Right ventricle myocardium inferior (tissue), 1 donor: ENCODE data around the gene GNA12. TPM values are rescaled to one million over a fixed set of nuclear protein-coding genes. Genes with fewer than 3 reads are reported as not detected.

Experiments
- ATAC-seq: fragments of 200-7000 bp; cut with Tn5 transposase; one replicate; pipeline ENCODE4 v1.9.1; 2020; ENCODE audit warnings: mild to moderate bottlenecking, moderate library complexity
- DNase-seq: peaks from one replicate; pipeline ENCODE4 v3.0.0; 2021; ENCODE audit errors: missing footprints
- intact Hi-C: fragments of 100-400 bp; cut with DNase I; formaldehyde crosslinking; loops from one replicate; pipeline ENCODE4 v1.11.0; 2022
- total RNA-seq: library from RNA; stranded (reverse); fragmentation: NEBNext Ultra II Directional; extraction: Animal tissue kit (Norgen Biotek cat#: 25700); gene quantifications from one replicate; pipeline ENCODE4 v1.2.1, GENCODE V29; 2021
- donor health status: DM: no; HTN: yes; CAD: no; lungs with severe emphysema.

The GNA12 gene
- total RNA-seq, 1 donor from 2014 or later, result 40.8 TPM

DNA sequence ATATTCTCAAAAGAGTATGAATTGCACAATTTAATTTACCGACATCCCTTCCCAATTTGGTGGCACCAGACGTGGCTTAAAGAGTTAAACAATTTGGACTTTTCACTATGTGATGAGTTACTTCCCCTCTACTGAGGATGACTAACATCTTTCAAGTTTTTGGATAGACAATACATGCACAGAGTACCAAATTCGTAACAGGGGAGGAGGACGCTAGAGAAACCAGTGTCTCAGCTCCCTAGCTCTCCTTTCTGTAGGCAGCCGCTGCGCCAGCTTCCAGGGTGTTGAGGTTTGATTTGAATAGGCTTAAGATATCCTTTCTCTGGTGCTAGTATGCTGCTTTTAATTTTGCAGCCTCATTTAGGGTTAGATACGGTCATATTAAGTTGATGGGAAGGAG lies 69.2 kb downstream of the GNA12 start:
- ATAC-seq (no peak), DNase-seq (no peak)
- intact Hi-C loops, result no loop called here

DNA sequence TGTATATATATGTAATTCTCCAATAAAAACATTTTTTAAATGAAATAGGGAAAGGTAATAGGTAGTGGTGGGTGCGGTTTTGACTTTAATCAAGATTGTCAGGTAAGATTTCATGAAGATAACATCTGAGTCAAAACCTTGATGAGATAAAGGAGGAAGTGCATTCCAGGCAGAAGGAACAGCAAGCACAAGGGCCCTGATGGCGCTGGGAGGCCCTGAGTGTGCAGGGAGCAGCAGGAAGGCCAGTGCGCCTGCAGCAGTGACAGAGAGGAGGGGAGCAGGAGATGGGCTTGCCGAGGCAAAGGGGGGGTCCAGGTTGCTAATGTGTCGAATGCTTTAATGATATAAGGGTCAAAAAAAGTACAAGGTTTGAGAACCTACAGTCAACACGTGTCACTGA lies 69.8 kb downstream of the GNA12 start:
- intact Hi-C loops, result no loop called here
- no peak for ATAC-seq
- DNase-seq, result no peak

- intact Hi-C loops, result no loop called here
- no peak for DNase-seq
- no peak for ATAC-seq
These were observed 70.5 kb downstream of the GNA12 start for GRCh38 chr7:2773608-2774007.

GRCh38 chr7:2771274-2771731 lies 72.8 kb downstream of the GNA12 start:
- DNase-seq (no peak), ATAC-seq (peak; percentile 64)
- intact Hi-C loops, result no loop called here

DNA sequence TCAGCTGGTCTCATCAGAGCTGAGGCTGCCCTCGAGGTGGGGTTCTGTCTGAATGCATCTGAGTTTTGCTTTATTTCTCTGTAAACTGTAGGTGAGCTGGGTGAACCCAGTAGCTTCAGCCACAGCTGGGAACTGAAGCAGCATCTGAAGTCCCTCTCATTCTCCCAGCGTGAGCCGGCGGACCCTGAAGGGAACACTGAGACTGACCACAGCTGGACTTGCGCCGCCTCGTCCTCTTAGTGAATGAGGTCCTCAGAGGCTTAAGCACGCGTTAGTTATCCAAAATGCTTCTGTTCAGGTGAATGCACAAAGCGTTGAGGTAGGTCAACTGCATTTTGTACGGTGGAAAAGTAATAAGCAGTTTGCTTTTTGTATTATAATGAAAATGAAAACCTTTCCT lies 79.5 kb downstream of the GNA12 start:
- DNase-seq (no peak), ATAC-seq (no peak)
- intact Hi-C loops, result loop anchor here (5.0 kb wide), 1 partner anchor 78 kb away; the partner anchor contains the start of gene GNA12

DNA sequence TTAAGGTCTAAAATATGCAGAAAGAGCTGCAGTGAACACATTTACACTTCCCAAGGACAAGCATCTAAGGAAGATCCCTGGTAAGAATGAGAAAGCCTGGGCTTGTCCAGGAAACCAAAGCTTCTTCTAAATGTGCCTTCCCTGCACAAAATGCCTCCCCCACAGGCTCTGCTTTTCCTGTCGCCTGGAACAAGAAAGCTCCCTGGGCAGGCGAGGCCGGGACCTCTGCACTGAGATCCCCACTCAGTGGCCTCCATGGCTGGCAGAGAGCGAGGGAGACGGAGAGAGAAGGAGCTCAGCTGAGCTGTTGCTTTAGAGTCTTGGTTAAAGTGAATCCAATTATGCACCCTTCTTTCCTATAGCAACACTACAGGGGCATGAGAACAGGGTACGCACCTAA lies 80.5 kb downstream of the GNA12 start:
- intact Hi-C loops, result loop anchor here (2.0 to 5.0 kb wide), 2 partner anchors 33 to 79 kb away; partner anchors contain the start of gene GNA12
- ATAC-seq, result no peak
- no peak for DNase-seq

DNA sequence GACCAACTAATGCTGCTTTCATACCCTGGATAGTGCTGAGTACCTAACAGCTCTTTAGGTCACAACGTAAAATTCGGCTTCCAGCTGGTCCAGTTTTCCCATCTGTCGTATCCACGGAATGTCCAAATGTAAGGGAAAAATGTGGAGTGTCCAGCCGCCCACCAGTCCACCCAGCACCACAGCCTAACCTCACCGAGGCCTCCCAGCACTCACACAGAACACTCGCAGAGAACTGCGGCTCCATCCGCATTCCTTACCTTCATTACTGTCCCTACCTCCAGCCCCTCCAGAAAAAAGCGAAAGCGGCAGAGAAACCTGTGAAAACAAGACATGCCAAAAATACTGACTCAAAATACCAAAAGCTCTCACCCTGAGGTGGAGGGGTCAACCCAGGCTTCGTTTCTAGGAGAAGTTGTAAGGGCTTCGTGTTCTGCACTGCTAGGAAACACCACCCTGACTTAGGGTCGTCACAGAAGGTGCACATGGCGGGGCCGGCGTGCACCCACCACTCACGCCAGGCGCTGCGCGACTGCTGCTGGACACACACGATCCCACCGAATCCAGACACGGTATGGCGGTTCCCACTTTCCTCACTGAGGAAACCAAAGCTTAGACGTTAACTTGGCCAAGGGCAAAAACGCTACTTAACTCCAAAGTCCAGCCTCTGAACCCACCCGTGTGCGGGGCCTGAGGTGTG lies 82.2 kb downstream of the GNA12 start:
- intact Hi-C loops, result loop anchor here (2.0 to 5.0 kb wide), 2 partner anchors 35 to 80 kb away; partner anchors contain the start of gene GNA12
- no peak for ATAC-seq
- peak; percentile 64 for DNase-seq

GRCh38 chr7:2761131-2761624 lies 82.9 kb downstream of the GNA12 start:
- intact Hi-C loops, result loop anchor here (5.0 kb wide), 1 partner anchor 81 kb away; the partner anchor contains the start of gene GNA12
- ATAC-seq (no peak), DNase-seq (no peak)

GRCh38 chr7:2760098-2760889 lies 83.8 kb downstream of the GNA12 start:
- intact Hi-C loops, result loop anchor here (5.0 kb wide), 1 partner anchor 82 kb away; the partner anchor contains the start of gene GNA12
- DNase-seq (peak; percentile 74), ATAC-seq (peak; percentile 76)

GRCh38 chr7:2759736-2760097 lies 84.4 kb downstream of the GNA12 start:
- DNase-seq (no peak), ATAC-seq (no peak)
- intact Hi-C loops, result loop anchor here (5.0 kb wide), 1 partner anchor 83 kb away; the partner anchor contains the start of gene GNA12

DNA sequence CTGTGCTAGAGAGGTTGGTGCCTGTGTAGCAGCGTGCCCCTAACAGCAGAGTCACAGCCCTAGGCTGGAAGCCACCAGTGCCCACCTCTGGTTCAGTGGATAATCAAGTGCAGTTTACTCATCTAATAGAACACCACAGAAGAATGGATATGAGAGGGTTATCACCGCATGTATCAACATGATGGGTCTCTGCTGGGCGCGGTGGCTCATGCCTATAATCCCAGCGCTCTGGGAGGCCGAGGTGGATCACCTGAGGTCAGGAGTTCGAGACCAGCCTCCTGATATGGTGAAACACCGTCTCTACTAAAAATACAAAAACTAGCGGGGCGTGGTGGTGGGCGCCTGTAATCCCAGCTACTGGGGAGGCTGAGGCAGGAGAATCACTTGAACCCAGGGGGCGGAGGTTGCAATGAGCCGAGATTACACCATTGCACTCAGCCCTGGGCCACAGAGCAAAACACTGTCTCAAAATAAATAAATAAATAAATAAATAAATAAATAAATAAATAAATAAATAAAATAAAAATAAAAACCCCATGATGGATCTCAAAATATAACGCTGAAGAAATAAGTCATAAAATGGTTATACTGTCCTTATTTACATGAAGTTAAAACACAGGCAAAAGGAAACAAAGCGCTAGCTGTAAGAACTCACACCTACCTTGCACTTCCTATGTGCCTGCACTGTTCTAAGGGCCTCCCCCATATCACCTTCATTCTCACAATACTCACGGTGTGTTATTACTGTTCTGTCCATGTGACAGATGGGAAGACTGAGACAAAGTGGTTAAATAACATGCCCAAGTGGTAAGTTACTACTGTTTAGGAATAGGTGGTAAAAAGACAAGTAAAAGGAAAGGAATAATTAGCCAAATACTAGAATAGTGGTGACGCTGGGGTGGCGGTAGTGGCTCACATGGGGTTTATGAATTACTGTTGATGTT lies 85.2 kb downstream of the GNA12 start:
- DNase-seq (no peak), ATAC-seq (no peak)
- intact Hi-C loops, result no loop called here

GRCh38 chr7:2757904-2758672 lies 86.0 kb downstream of the GNA12 start:
- intact Hi-C loops, result no loop called here
- no peak for DNase-seq
- peak; percentile 39 for ATAC-seq

- no peak for ATAC-seq
- peak; percentile 69 for DNase-seq
- intact Hi-C loops, result no loop called here
These were observed 86.7 kb downstream of the GNA12 start for GRCh38 chr7:2757361-2757903.

GRCh38 chr7:2755531-2755930 lies 88.6 kb downstream of the GNA12 start:
- ATAC-seq (no peak), DNase-seq (no peak)
- intact Hi-C loops, result no loop called here

DNA sequence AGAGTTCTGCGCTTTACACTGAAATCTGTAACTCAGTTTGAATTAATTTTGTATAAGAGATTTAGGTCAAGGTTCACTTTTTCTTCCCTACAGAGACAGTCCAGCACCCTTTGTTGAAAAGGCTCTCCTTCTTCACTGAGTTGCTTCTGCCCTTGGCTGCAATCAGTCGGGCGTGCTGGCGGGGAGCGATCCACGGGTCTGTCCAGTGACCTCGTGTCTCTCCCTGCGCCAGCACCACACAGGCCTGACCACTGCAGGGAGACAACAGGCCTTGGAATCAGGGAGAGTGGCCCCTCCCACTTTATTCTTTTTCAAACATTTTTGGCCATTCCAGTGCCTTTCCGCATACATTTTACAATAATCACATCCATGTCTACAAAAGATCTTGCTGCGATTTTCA lies 89.2 kb downstream of the GNA12 start:
- DNase-seq (no peak), ATAC-seq (no peak)
- intact Hi-C loops, result no loop called here

DNA sequence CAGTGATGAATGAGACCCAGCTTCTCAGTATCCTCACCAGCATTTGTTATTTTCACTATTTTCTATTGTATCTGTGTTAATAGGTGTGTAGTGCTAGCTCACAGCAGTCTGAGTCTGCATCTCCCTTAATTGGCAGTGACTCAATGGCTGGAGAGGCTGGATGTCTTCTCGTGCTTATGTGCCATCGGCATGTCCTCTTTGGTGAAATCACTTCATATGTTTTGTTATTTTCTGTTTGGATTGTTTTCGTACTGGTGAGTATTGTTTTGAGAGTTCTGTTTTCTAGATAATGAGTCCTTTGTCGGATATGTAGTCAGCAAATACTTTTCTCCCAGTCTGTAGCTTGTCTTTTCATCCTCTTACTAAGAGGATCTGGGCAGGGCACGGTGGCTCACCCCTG lies 90.0 kb downstream of the GNA12 start:
- intact Hi-C loops, result no loop called here

GRCh38 chr7:2753148-2753547 lies 91.0 kb downstream of the GNA12 start:
- no peak for DNase-seq
- intact Hi-C loops, result no loop called here
- ATAC-seq, result no peak

More for the DNA sequence above, 90.0 kb downstream of the GNA12 start:
- no peak for ATAC-seq
- no peak for DNase-seq

DNA sequence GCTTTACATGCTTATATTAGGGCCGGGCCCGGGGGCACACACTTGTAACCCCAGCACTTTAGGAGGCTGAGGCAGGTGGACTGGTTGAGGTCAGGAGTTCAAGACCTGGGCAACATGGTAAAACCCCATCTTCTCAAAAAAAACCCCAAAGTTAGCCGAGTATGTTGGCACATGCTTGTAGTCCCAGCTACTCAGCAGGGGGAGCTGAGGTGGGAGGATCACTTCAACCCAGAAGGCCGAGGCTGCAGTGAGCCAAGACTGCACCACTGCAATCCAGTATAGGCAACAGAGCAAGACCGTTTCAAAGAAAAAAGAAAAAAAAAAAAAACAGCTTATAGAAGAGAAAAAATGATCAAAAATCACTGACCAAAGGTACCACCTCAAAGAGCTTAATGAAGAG lies 93.0 kb downstream of the GNA12 start:
- intact Hi-C loops, result no loop called here
- DNase-seq (no peak), ATAC-seq (no peak)
